ENCODE results near the gene GLI1. TPM values are rescaled to one million over a fixed set of nuclear protein-coding genes. Genes with fewer than 3 reads are reported as not detected.

GLI1 gene
- total RNA-seq, 1 donor from 2014 or later, result 1.3 TPM

- Mint-ChIP-seq H3K4me1 (peaks cover 5% of the 10 kb centered on the region), H3K4me3 (no peak overlapping the region), H3K36me3 (ENCODE audit: low read depth) (no peaks in the 10 kb centered on the region), H3K9me3 (no peaks in the 10 kb centered on the region), H3K27ac (no peak overlapping the region), H3K27me3 (no peaks in the 10 kb centered on the region)
- DNase-seq (no peak), ATAC-seq (ENCODE audit: low read depth) (no peak)
- POLR2A ChIA-PET, result no interaction called here
- TF ChIP-seq CTCF (IDR thresholded peaks at IDR 0.05), result no peak
- intact Hi-C loops (cut with micrococcal nuclease), result no loop called here
- CTCF ChIA-PET, result interaction anchor here (1.6 kb wide), 1 partner anchor 185 kb away, joined by 5 read pairs; no protein-coding TSS in a partner anchor
Measured at GRCh38 chr12:57449375-57449774, 10.2 kb upstream of the GLI1 start.

- Mint-ChIP-seq H3K9me3 (no peaks in the 10 kb centered on the region), H3K4me1 (peaks cover 5% of the 10 kb centered on the region), H3K27me3 (no peaks in the 10 kb centered on the region), H3K4me3 (no peak overlapping the region), H3K27ac (no peak overlapping the region), H3K36me3 (ENCODE audit: low read depth) (no peaks in the 10 kb centered on the region)
- CTCF ChIA-PET, result interaction anchor here (0.8 to 1.6 kb wide), 2 partner anchors 186 to 236 kb away, joined by 3 to 5 read pairs; no protein-coding TSS in a partner anchor
- ATAC-seq (ENCODE audit: low read depth) (no peak), DNase-seq (no peak)
- TF ChIP-seq CTCF (IDR thresholded peaks at IDR 0.05), result no peak
- POLR2A ChIA-PET, result no interaction called here
- intact Hi-C loops (cut with micrococcal nuclease), result loop anchor here (10.0 kb wide), 1 partner anchor 325 kb away; the partner anchor contains the start of gene LRP1
Measured at GRCh38 chr12:57450057-57450456, 9.5 kb upstream of the GLI1 start.

- no peak for TF ChIP-seq CTCF (IDR thresholded peaks at IDR 0.05)
- POLR2A ChIA-PET, result interaction anchor here (0.6 kb wide), 1 partner anchor 28 kb away, joined by 3 read pairs; the partner anchor contains the start of gene ARHGAP9
- intact Hi-C loops (cut with micrococcal nuclease), result loop anchor here (10.0 kb wide), 1 partner anchor 327 kb away; the partner anchor contains the start of gene LRP1
Measured at GRCh38 chr12:57451233-57451778, 8.3 kb upstream of the GLI1 start.

GRCh38 chr12:57452181-57452936, 7.2 kb upstream of the GLI1 start:
- ATAC-seq (ENCODE audit: low read depth) (no peak), DNase-seq (no peak)
- ChIA-PET POLR2A (interaction anchor here (0.6 to 1.3 kb wide), 5 partner anchors 9 to 328 kb away, joined by 3 to 5 read pairs (median 4); no protein-coding TSS in a partner anchor), CTCF (interaction anchor here (0.7 to 5.4 kb wide), 17 partner anchors 9 to 340 kb away, joined by 3 to 67 read pairs (median 4); partner anchors contain the start of genes INHBC and STAT6)
- H3K27me3 Mint-ChIP-seq, result no peaks in the 10 kb centered on the region
- intact Hi-C loops (cut with micrococcal nuclease), result loop anchor here (10.0 kb wide), 1 partner anchor 328 kb away; the partner anchor contains the start of gene LRP1
- peaks cover 9% of the 10 kb centered on the region for H3K4me1 Mint-ChIP-seq
- TF ChIP-seq CTCF (IDR thresholded peaks at IDR 0.05), result no peak
- H3K4me3 Mint-ChIP-seq, result no peak overlapping the region
- H3K9me3 Mint-ChIP-seq, result no peaks in the 10 kb centered on the region
- no peak overlapping the region for H3K27ac Mint-ChIP-seq
- no peaks in the 10 kb centered on the region for H3K36me3 Mint-ChIP-seq (ENCODE audit: low read depth)

More at GRCh38 chr12:57451233-57451778, 8.3 kb upstream of the GLI1 start:
- H3K4me3 Mint-ChIP-seq, result no peak overlapping the region
- CTCF ChIA-PET, result interaction anchor here (1.3 to 5.4 kb wide), 5 partner anchors 17 to 208 kb away, joined by 3 to 58 read pairs (median 9); partner anchors contain the start of gene INHBC
- H3K27ac Mint-ChIP-seq, result no peak overlapping the region
- ATAC-seq (ENCODE audit: low read depth) (no peak), DNase-seq (no peak)
- peaks cover 9% of the 10 kb centered on the region for H3K4me1 Mint-ChIP-seq
- no peaks in the 10 kb centered on the region for H3K9me3 Mint-ChIP-seq
- H3K36me3 Mint-ChIP-seq (ENCODE audit: low read depth), result no peaks in the 10 kb centered on the region
- no peaks in the 10 kb centered on the region for H3K27me3 Mint-ChIP-seq

All from activated B cell treated with CpG ODN at 0.5 μM for 24 hours (primary cell).